NCI-H748 treated with DMSO at 0.1 percent for 48 hours (cell line): ENCODE data around the gene KCNQ4.

ENCODE experiments used
- DNase-seq: peaks from one replicate; lab custom pipeline; 2025; lab: John Stamatoyannopoulos, UW

The KCNQ4 gene

GRCh38 chr1:40820251-40820797 is 36.7 kb downstream of the KCNQ4 start:
- DNase-seq, result no peak

GRCh38 chr1:40820911-40821693 is 37.5 kb downstream of the KCNQ4 start:
- DNase-seq, result no peak

GRCh38 chr1:40822890-40823289 is 39.3 kb downstream of the KCNQ4 start:
- DNase-seq, result no peak

GRCh38 chr1:40823345-40823744 is 39.8 kb downstream of the KCNQ4 start:
- DNase-seq, result no peak

- no peak for DNase-seq
These were observed 40.4 kb downstream of the KCNQ4 start for GRCh38 chr1:40823983-40824382.

GRCh38 chr1:40824591-40825434 is 41.2 kb downstream of the KCNQ4 start:
- no peak for DNase-seq

GRCh38 chr1:40825435-40825788 is 41.8 kb downstream of the KCNQ4 start:
- no peak for DNase-seq

- no peak for DNase-seq
These were observed 42.4 kb downstream of the KCNQ4 start for GRCh38 chr1:40825996-40826395.

GRCh38 chr1:40829631-40830245 is 46.2 kb downstream of the KCNQ4 start:
- DNase-seq, result no peak

- DNase-seq, result no peak
These were observed 46.9 kb downstream of the KCNQ4 start for GRCh38 chr1:40830419-40830943.

GRCh38 chr1:40831001-40831732 is 47.6 kb downstream of the KCNQ4 start:
- no peak for DNase-seq

- DNase-seq, result no peak
These were observed 50.4 kb downstream of the KCNQ4 start for GRCh38 chr1:40833979-40834378.

- no peak for DNase-seq
These were observed 51.5 kb downstream of the KCNQ4 start for GRCh38 chr1:40834968-40835545.

- no peak for DNase-seq
These were observed 52.7 kb downstream of the KCNQ4 start for GRCh38 chr1:40836283-40836682.

- no peak for DNase-seq
These were observed 54.0 kb downstream of the KCNQ4 start for GRCh38 chr1:40837601-40838000.

GRCh38 chr1:40838045-40838979 is 54.7 kb downstream of the KCNQ4 start:
- no peak for DNase-seq

GRCh38 chr1:40838980-40839942 is 55.7 kb downstream of the KCNQ4 start:
- no peak for DNase-seq

- no peak for DNase-seq
These were observed 56.4 kb downstream of the KCNQ4 start for GRCh38 chr1:40839943-40840335.
